BLaER1 (cell line): ENCODE data around the gene SPESP1.

Experiments used
- H3K27ac ChIP-seq: shearing (Covaris generic); formaldehyde crosslinking; 2 replicates; pipeline ENCODE4 v1.8.1; 2022
- H3K27me3 ChIP-seq: shearing (Covaris generic); formaldehyde crosslinking; 2 replicates; pipeline ENCODE4 v1.8.1; 2022
- H3K36me3 ChIP-seq: shearing (Covaris generic); formaldehyde crosslinking; 2 replicates; pipeline ENCODE4 v1.8.1; 2022
- H3K4me1 ChIP-seq: shearing (Covaris generic); formaldehyde crosslinking; 2 replicates; pipeline ENCODE4 v1.8.1; 2022
- H3K4me2 ChIP-seq: shearing (Covaris generic); formaldehyde crosslinking; 2 replicates; pipeline ENCODE4 v1.8.1; 2022
- H3K4me3 ChIP-seq: shearing (Covaris generic); formaldehyde crosslinking; 2 replicates; pipeline ENCODE4 v1.8.1; 2022
- H3K9ac ChIP-seq: shearing (Covaris generic); formaldehyde crosslinking; 2 replicates; pipeline ENCODE4 v1.8.1; 2022
- H3K9me3 ChIP-seq: shearing (Covaris generic); formaldehyde crosslinking; 2 replicates; pipeline ENCODE4 v1.8.1; 2022
- H4K20me1 ChIP-seq: shearing (Covaris generic); formaldehyde crosslinking; 2 replicates; pipeline ENCODE4 v1.8.1; 2022
- Cebpa-rat ChIP-seq: shearing (Covaris generic); IDR thresholded peaks from 2 replicates; pipeline ENCODE4 v1.8.1; 2022

SPESP1 gene

GRCh38 chr15:68979006-68979405 lies 48.7 kb downstream of the SPESP1 start:
- no peak for TF ChIP-seq Cebpa-rat
- Histone ChIP-seq H3K4me3 (no peak overlapping the region), H4K20me1 (no peaks in the 10 kb centered on the region), H3K4me1 (peaks cover 5% of the 10 kb centered on the region), H3K27me3 (no peaks in the 10 kb centered on the region), H3K9me3 (peaks cover 33% of the 10 kb centered on the region), H3K9ac (no peak overlapping the region), H3K4me2 (no peak overlapping the region), H3K27ac (no peak overlapping the region), H3K36me3 (no peaks in the 10 kb centered on the region)

GRCh38 chr15:68979816-68980215 lies 49.5 kb downstream of the SPESP1 start:
- TF ChIP-seq Cebpa-rat, result no peak
- H3K4me1 ChIP-seq, result peaks cover 9% of the 10 kb centered on the region
- H4K20me1 ChIP-seq, result no peaks in the 10 kb centered on the region
- H3K4me2 ChIP-seq, result no peak overlapping the region
- no peaks in the 10 kb centered on the region for H3K27me3 ChIP-seq
- H3K9ac ChIP-seq, result no peak overlapping the region
- H3K27ac ChIP-seq, result no peak overlapping the region
- H3K9me3 ChIP-seq, result peaks cover 29% of the 10 kb centered on the region
- H3K36me3 ChIP-seq, result no peaks in the 10 kb centered on the region
- no peak overlapping the region for H3K4me3 ChIP-seq

- no peak overlapping the region for H3K9ac ChIP-seq
- peaks cover 9% of the 10 kb centered on the region for H3K4me1 ChIP-seq
- no peaks in the 10 kb centered on the region for H3K27me3 ChIP-seq
- no peaks in the 10 kb centered on the region for H3K36me3 ChIP-seq
- H4K20me1 ChIP-seq, result no peaks in the 10 kb centered on the region
- H3K9me3 ChIP-seq, result peaks cover 20% of the 10 kb centered on the region
- H3K27ac ChIP-seq, result no peak overlapping the region
- TF ChIP-seq Cebpa-rat, result no peak
- no peak overlapping the region for H3K4me2 ChIP-seq
- H3K4me3 ChIP-seq, result no peak overlapping the region
Measured at GRCh38 chr15:68980786-68981185, 50.5 kb downstream of the SPESP1 start.

- Histone ChIP-seq H3K36me3 (no peaks in the 10 kb centered on the region), H4K20me1 (no peaks in the 10 kb centered on the region), H3K4me3 (no peak overlapping the region)
Measured at GRCh38 chr15:68981941-68982340, 51.6 kb downstream of the SPESP1 start.

GRCh38 chr15:68982976-68983563 lies 52.7 kb downstream of the SPESP1 start:
- H3K36me3 ChIP-seq, result no peaks in the 10 kb centered on the region
- no peaks in the 10 kb centered on the region for H3K9me3 ChIP-seq
- H3K9ac ChIP-seq, result no peak overlapping the region
- no peak overlapping the region for H3K27ac ChIP-seq
- no peak overlapping the region for H3K4me3 ChIP-seq
- TF ChIP-seq Cebpa-rat, result no peak
- H3K27me3 ChIP-seq, result no peaks in the 10 kb centered on the region
- H3K4me1 ChIP-seq, result peaks cover 9% of the 10 kb centered on the region
- no peaks in the 10 kb centered on the region for H4K20me1 ChIP-seq
- H3K4me2 ChIP-seq, result no peak overlapping the region

More at GRCh38 chr15:68981941-68982340, 51.6 kb downstream of the SPESP1 start:
- Histone ChIP-seq H3K27me3 (no peaks in the 10 kb centered on the region), H3K27ac (no peak overlapping the region), H3K9ac (no peak overlapping the region), H3K4me1 (peaks cover 9% of the 10 kb centered on the region), H3K9me3 (peaks cover 8% of the 10 kb centered on the region), H3K4me2 (no peak overlapping the region)
- TF ChIP-seq Cebpa-rat, result no peak

GRCh38 chr15:68983961-68984481 lies 53.7 kb downstream of the SPESP1 start:
- Histone ChIP-seq H3K4me2 (peak overlapping the region; percentile 34; the same call in 1 of the 2 replicates), H3K27me3 (no peaks in the 10 kb centered on the region), H4K20me1 (no peaks in the 10 kb centered on the region), H3K4me3 (no peak overlapping the region), H3K27ac (no peak overlapping the region), H3K36me3 (no peaks in the 10 kb centered on the region), H3K9me3 (no peaks in the 10 kb centered on the region), H3K4me1 (peaks cover 9% of the 10 kb centered on the region), H3K9ac (no peak overlapping the region)
- no peak for TF ChIP-seq Cebpa-rat

- H4K20me1 ChIP-seq, result no peaks in the 10 kb centered on the region
- peak overlapping the region; percentile 34; the same call in 1 of the 2 replicates for H3K4me2 ChIP-seq
- H3K27me3 ChIP-seq, result no peaks in the 10 kb centered on the region
- H3K9me3 ChIP-seq, result no peaks in the 10 kb centered on the region
- H3K27ac ChIP-seq, result no peak overlapping the region
- no peak overlapping the region for H3K9ac ChIP-seq
- H3K36me3 ChIP-seq, result no peaks in the 10 kb centered on the region
- H3K4me3 ChIP-seq, result no peak overlapping the region
- no peak for TF ChIP-seq Cebpa-rat
- H3K4me1 ChIP-seq, result peaks cover 9% of the 10 kb centered on the region
Measured at GRCh38 chr15:68984586-68984985, 54.3 kb downstream of the SPESP1 start.

- Histone ChIP-seq H3K9me3 (no peaks in the 10 kb centered on the region), H3K9ac (no peak overlapping the region), H3K4me1 (peaks cover 9% of the 10 kb centered on the region), H4K20me1 (no peaks in the 10 kb centered on the region), H3K4me2 (no peak overlapping the region), H3K4me3 (no peak overlapping the region), H3K36me3 (no peaks in the 10 kb centered on the region), H3K27me3 (no peaks in the 10 kb centered on the region), H3K27ac (no peak overlapping the region)
- no peak for TF ChIP-seq Cebpa-rat
Measured at GRCh38 chr15:68985361-68985891, 55.1 kb downstream of the SPESP1 start.

- no peaks in the 10 kb centered on the region for H4K20me1 ChIP-seq
- H3K27me3 ChIP-seq, result no peaks in the 10 kb centered on the region
- no peak overlapping the region for H3K4me2 ChIP-seq
- no peaks in the 10 kb centered on the region for H3K9me3 ChIP-seq
- H3K9ac ChIP-seq, result no peak overlapping the region
- no peaks in the 10 kb centered on the region for H3K36me3 ChIP-seq
- peaks cover 9% of the 10 kb centered on the region for H3K4me1 ChIP-seq
- no peak for TF ChIP-seq Cebpa-rat
- H3K4me3 ChIP-seq, result no peak overlapping the region
- no peak overlapping the region for H3K27ac ChIP-seq
Measured at GRCh38 chr15:68986322-68986721, 56.0 kb downstream of the SPESP1 start.

- Histone ChIP-seq H3K9me3 (no peaks in the 10 kb centered on the region), H3K27ac (no peak overlapping the region), H3K27me3 (no peaks in the 10 kb centered on the region), H3K4me1 (peaks cover 9% of the 10 kb centered on the region), H3K9ac (no peak overlapping the region), H4K20me1 (no peaks in the 10 kb centered on the region), H3K4me3 (no peak overlapping the region), H3K36me3 (no peaks in the 10 kb centered on the region), H3K4me2 (no peak overlapping the region)
- no peak for TF ChIP-seq Cebpa-rat
Measured at GRCh38 chr15:68987120-68987519, 56.8 kb downstream of the SPESP1 start.

- H3K27ac ChIP-seq, result no peak overlapping the region
- H3K9ac ChIP-seq, result no peak overlapping the region
- no peaks in the 10 kb centered on the region for H3K36me3 ChIP-seq
- H3K4me3 ChIP-seq, result no peak overlapping the region
- peaks cover 9% of the 10 kb centered on the region for H3K4me1 ChIP-seq
- no peaks in the 10 kb centered on the region for H3K9me3 ChIP-seq
- no peak overlapping the region for H3K4me2 ChIP-seq
- H3K27me3 ChIP-seq, result no peaks in the 10 kb centered on the region
- H4K20me1 ChIP-seq, result no peaks in the 10 kb centered on the region
- no peak for TF ChIP-seq Cebpa-rat
Measured at GRCh38 chr15:68987676-68988075, 57.4 kb downstream of the SPESP1 start.
